ENCODE results near the gene RASL10B.
"Not testable (repeated sequence)": the region's sequence is repeated elsewhere in the genome, so short reads cannot be mapped to it uniquely, and the experiment has no call there.

RASL10B gene

DNA sequence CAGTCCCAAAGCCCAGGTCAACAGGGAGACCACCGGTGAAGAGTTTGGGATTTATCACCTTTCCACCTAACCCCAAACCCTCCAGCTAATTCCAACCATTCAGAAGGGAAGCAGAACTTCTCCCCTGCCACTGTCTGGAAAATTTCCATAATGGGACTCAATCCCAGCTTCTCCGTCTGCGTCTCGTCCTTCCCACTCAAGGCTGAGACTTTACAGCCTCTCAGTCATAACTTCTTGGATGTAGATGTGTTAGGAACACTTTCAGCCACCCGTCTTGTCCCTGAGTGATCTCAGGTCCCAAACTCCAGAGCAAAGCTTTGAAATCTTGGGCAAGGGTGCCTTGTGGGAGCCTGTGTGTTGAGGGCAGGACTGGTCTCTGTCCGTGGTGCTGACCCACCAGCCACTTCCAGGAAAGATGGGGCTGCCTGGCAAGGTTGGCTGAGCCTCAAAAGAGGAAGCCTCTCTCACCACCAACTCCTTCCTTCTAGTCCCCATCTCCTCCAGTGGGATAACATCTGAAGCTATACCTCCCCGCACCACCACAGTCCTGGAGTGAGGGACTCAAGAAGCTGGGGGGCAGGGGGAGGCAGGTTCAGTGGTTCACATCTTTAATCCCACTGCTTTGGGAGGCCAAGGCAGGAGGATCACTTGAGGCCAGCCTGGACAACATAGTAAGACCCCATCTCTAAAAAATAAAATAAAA is 12.3 kb downstream of the RASL10B start:
- DNase-seq, result peak in 1 of 2 experiments; percentile 46

- DNase-seq, result no peak
Measured at GRCh38 chr17:35744830-35745229, 13.4 kb downstream of the RASL10B start.

- DNase-seq, result no peak
Measured at GRCh38 chr17:35745246-35745645, 13.8 kb downstream of the RASL10B start.

GRCh38 chr17:35745749-35746320 is 14.4 kb downstream of the RASL10B start:
- DNase-seq, result peak in 1 of 2 experiments; percentile 16

GRCh38 chr17:35747540-35748017 is 16.1 kb downstream of the RASL10B start:
- peak; percentile 87 to 89 for DNase-seq

GRCh38 chr17:35748341-35748841 is 17.0 kb downstream of the RASL10B start:
- DNase-seq, result peak in 1 of 2 experiments; percentile 37

DNA sequence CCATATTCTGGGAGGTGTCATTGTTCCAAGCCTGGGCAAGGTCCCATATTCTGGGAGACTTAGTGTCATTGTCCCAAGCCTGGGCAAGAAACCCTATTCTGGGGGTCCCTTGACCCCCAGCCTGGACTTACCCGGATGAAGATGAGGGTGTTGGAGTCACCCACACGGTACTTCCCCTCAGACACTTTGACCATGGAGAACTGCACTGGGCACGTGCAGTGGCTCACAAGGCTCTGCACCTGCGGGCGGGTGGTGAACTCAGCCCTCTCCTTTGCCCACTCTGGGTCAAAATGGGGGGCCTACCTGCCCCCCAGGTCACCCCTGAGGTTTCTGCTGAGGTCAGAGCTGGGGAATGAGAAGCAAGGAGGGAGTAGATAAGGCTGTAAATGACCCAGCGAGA is 17.5 kb downstream of the RASL10B start:
- no peak for DNase-seq

DNA sequence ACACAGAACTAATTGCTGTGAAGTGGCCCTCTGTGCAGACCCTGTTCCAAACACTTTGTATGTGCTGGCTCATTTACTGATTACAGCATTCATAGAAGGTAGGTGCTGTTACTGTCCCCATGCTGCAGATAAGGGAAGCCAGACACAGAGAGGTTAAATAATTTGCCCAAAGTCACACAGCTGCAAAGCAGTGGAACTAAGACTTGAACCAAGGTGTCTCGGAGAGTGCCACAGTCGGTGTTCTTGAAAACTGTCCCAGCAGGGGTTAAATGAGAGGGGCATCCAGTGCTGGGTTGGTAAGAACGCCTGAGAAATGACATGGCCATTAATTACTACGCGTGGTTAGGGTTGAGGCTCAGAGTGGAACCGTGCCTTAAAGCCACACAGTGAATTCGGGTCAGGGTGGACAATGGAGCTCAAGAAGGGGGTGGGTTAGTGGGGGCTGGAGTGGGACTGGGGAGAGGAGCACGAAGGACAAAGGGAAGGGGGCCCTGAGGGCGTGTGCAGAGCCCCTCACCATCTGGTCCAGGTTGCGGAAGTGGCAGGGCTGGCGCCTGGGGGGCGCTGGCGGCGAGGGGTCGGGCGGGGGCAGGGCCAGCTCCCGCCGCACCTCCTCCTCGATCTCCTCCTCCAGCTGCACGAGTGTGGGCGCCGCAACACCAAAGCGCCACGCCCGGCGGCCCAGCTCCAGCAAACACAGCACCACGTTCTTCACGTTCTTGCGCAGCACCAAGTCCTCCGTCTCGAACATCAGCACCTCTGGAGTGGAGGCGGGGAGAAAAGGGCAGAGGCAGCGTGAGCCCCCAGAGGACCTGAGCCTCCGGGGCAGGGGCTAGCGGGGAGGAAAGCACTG is 18.3 kb downstream of the RASL10B start:
- peak in 1 of 2 experiments; percentile 44 for DNase-seq

- no peak for DNase-seq
Measured at GRCh38 chr17:35750526-35751395, 19.3 kb downstream of the RASL10B start.

DNA sequence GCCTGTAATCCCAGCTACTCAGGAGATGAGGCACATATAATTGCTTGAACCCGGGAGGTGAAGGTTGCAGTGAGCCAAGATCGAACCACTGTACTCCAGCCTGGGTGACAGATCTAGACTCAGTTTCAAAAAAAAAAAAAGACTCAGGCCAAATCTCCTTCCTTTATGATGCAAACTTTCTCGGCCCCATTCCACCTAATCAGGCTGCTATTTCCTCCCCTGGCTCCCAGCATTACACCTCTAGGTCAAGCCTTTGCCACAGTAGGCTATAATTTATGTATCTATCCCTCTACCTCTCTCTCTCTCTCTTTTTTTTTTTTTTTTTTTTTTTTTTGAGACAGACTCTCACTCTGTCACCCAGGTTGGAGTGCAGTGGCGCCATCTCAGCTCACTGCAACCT is 20.1 kb downstream of the RASL10B start:
- not testable (repeated sequence) for DNase-seq

GRCh38 chr17:35752471-35752870 is 21.0 kb downstream of the RASL10B start:
- DNase-seq, result no peak

GRCh38 chr17:35752945-35753764 is 21.7 kb downstream of the RASL10B start, which contains the start of gene GAS2L2:
TSS of gene GAS2L2 (minus strand) at chr17:35753239. CDS start at chr17:35752850, 389 bp downstream.
- no peak for DNase-seq

GRCh38 chr17:35757243-35757642 is 25.8 kb downstream of the RASL10B start:
- no peak for DNase-seq

DNA sequence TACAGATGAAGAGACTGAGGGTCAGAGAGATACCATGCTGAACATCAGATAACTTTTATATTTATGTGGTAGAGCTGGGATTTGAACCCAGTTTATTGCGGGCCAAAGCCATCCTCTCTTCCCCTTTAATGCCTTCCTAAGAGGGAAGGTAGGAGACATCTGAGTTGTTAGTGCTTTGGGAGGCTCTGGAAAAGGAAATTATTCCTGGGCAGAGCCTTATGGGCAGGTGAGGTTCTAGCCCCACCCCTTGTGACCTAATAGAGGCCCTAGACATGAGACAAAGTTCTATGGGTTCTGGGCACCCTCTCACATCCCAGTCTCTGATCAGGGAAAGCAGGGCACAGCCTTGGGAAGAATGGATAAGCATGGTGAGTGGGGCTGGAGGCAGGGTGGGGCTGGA is 29.1 kb downstream of the RASL10B start, which contains the start of gene C17orf50:
Gene C17orf50 (plus strand): TSS at position 301 of the 400 bp plus-strand sequence. CDS start 55 bp downstream, at position 356.
- DNase-seq, result no peak

- DNase-seq, result no peak
Measured at GRCh38 chr17:35761601-35762000, 30.2 kb downstream of the RASL10B start.

DNA sequence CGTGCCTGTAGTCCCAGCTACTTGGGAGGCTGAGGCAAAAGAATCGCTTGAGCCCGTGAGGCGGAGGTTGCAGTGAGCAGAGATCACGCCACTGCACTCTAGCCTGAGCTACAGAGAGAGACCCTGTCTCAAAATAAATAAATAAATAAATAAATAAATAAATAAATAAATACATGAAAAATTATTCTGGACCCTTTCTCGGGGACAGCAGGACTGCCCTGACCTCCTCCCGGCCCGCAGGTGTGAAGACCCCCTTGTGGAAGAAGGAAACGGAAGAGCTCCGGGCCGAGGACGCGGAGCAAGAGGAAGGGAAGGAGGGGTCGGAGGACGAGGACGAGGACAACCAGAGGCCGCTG is 32.3 kb downstream of the RASL10B start:
- no peak for DNase-seq

DNA sequence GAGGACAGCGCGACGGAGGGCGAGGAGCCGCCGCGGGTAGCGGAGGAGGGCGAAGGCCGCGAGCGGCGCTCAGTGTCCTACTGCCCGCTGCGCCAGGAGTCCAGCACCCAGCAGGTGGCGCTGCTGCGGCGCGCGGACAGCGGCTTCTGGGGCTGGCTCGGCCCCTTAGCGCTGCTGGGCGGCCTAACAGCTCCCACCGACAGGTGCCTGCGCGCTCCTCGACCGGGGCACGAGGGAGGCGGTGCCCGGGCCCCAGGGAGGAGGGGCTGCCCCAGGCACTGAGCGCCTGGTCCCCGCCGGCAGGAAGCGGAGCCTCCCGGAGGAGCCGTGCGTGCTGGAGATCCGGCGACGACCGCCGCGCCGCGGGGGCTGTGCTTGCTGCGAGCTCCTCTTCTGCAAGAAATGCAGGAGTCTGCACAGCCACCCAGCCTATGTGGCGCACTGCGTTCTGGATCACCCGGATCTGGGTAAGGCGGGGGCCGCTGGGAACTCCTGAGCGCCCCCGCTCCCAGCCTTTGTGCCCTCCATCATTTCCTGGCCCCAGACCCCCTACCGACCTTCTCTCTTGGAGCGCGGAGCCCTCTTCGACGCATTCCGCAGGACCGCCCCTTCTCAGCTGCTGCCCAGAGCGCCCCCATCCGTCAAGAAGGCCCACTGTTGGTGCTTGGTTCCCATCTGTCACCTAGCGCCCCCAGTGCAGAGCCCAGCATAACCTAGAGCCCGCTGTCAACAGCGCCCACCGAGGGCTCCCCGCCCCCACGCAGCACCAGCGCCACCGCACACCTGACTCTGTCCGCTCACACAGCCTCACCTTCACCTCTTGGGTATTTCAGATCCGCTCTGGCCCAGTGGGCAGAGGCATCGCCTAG is 32.9 kb downstream of the RASL10B start:
- peak; percentile 92 to 95 for DNase-seq

DNA sequence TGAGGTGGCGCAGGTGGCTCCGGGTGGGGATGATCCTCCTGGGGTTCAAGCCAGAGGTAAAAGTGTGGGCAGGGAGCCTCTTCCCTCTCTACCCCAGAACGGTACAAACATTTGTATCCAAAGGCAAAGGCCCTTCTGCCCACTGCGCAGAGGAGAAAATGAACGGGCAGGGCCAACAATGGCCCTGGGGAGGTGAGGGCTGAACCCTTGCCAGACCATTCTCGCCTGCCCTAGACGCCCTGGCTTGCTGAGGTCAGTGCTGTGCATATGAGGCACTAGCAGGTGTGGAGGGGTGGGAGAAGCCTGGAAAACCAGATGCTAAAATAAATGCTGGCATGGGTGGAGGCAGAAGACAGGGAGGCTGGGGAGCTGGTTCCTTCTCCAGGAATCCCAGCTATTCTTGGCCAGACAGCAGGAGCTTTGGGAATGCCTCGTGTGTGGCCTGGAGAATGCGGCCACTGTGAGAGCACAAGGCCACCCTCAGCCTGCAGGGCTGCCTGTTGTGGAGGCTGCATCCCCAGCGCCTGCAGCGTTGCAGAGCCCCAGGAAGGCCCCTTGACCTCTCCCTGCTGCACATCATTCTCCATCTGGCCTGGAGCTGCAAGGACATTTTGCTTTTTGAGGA is 33.8 kb downstream of the RASL10B start:
- no peak for DNase-seq

DNA sequence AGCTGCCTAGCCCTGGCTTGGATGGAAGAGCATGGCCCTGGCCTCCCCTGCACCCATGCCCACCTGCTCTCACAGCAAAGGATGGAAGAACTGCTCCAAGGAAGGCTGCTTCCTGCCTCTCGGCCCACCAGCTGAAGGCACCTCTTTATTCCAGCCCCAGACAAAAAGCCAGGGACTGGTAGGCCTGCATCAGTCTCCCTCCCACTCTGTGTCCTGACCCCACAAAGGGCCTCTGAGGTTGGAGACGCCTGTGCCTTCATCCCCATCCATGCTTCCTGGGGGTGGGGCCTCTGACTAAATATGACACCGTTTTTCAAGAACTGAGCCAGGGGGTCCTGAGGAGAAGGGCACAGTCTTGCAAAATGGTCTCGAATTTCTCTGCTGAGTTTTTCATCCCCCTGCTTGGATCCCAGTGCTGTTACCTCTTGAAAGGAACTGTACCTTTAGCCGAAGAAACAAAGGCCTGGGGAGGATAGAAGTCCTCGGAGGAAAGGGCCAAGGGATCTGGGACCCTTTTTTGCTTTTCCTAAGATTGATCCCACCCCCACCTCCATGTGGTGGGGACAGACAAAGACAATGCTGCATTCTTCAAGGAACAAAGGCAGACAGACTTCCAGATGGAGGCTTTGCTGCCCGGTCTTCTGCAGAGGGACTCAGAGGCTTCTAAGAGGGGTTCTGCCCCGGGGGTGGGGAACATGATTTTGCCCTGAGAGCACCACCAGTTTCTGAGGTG is 34.5 kb downstream of the RASL10B start:
- DNase-seq, result no peak
